ENCODE data around the gene RUFY2.
A peak's percentile ranks its signal among the peaks of the same experiment; 100 is the strongest.
"Not testable (repeated sequence)": the region's sequence is repeated elsewhere in the genome, so short reads cannot be mapped to it uniquely, and the experiment has no call there.

Gene RUFY2, protein sequence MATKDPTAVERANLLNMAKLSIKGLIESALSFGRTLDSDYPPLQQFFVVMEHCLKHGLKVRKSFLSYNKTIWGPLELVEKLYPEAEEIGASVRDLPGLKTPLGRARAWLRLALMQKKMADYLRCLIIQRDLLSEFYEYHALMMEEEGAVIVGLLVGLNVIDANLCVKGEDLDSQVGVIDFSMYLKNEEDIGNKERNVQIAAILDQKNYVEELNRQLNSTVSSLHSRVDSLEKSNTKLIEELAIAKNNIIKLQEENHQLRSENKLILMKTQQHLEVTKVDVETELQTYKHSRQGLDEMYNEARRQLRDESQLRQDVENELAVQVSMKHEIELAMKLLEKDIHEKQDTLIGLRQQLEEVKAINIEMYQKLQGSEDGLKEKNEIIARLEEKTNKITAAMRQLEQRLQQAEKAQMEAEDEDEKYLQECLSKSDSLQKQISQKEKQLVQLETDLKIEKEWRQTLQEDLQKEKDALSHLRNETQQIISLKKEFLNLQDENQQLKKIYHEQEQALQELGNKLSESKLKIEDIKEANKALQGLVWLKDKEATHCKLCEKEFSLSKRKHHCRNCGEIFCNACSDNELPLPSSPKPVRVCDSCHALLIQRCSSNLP

DNA sequence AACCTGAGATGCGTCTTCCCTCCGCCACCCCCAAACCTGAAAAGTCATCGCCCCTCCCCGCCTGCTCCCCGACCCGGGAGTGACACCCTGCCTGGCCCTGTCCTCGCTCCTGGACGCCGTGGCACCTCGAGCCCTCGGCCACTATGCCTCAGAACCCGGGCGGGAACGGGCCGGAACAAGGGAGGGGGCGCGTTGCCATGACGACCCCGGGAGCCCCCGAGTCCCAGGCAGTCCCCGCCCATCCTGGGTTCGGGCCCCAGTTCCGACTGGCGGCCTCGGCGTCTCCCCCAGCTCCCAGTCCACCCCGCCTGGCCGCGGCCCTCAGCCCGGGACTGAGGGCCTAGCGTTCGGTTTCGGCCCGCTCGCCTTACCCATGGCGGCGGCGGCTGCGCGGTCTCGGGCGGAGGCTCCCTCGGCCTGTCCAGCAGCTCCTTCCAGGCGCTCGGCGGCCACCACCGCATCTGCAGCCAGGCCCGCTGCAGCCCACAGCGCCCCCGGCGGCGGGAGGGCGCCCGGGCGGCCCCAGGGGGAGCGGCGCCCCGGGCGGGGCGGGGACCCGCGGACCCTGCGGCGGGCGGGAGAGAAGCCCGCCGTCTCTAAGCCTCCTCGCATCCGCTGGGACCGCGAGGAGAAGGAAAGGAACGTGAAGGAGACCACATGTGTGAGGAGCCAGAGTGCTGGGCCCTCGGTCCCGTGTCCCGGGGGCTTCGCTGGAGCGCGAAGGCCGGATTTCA lies at the start of gene RUFY2:
TSS of gene RUFY2 (minus strand) at position 463 of the 734 bp plus-strand sequence. CDS start at position 375, 88 bp downstream.
- DNase-seq (ENCODE audit: low spot score): peak; percentile 97

GRCh38 chr10:68449698-68450097 lies 42.6 kb upstream of the RUFY2 start:
- DNase-seq (ENCODE audit: low spot score): not testable (repeated sequence)

DNA sequence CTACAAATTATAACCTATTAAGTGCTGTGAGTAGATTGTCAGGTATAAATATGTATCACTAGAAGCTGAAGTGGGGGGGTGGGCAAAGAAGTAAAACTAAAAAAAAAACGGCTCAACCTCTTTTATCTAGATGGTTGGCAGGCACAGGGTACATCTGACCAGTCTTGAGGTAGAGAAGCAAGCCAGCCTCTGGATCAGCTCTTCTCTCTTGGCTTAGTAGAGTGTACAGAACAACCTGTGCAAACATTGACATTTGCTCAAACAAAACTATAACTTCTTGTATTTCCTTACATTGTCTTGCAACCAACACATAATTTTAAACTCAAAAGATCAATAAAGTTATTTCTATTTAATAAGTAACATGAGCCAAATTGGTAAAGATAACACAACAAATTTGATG lies 39.1 kb upstream of the RUFY2 start:
- no peak for DNase-seq (ENCODE audit: low spot score)

GRCh38 chr10:68442971-68443370 lies 35.9 kb upstream of the RUFY2 start:
- no peak for DNase-seq (ENCODE audit: low spot score)

- no peak for DNase-seq (ENCODE audit: low spot score)
Measured at GRCh38 chr10:68440898-68441297, 33.8 kb upstream of the RUFY2 start.

DNA sequence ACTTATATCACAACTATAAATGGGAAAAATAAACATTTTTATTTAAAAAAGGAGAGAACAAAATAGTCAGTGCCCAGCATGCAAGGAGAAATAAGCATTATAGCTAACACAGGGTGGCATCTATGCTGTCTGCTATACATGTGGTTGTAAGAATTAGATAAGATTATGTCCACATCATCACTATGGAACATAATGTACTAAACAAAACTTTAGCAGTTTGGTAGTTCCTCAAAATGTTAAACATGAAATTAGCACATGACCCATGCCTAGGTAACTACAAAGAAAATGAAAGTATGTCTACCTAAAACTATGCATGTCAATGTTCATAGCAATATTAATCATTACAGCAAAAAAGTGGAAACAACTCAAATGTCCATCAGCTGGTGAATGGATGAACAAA lies 28.7 kb upstream of the RUFY2 start:
- DNase-seq (ENCODE audit: low spot score): no peak

DNA sequence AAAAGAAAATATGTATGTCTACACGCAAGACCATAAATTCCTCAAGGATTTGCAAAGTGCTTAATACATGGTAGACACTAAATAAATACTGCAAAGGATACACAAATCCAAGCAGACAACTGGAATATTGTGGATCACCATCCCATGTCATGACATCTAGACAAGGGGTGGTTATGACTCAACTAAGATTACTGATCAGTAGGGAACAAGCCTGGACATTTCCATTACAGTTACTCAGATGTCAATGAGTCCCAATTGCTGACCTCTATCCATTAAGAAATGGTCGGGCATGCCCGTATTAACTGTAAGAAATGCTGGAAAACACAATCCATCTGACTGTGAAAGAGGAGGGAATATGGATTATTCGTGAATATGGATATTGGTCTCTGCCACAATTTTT lies 27.6 kb upstream of the RUFY2 start:
- DNase-seq (ENCODE audit: low spot score): no peak

- DNase-seq (ENCODE audit: low spot score): no peak
Measured at GRCh38 chr10:68428396-68429104, 21.5 kb upstream of the RUFY2 start.

- DNase-seq (ENCODE audit: low spot score): no peak
Measured at GRCh38 chr10:68424454-68425014, 17.5 kb upstream of the RUFY2 start.

- no peak for DNase-seq (ENCODE audit: low spot score)
Measured at GRCh38 chr10:68423522-68423921, 16.4 kb upstream of the RUFY2 start.

DNA sequence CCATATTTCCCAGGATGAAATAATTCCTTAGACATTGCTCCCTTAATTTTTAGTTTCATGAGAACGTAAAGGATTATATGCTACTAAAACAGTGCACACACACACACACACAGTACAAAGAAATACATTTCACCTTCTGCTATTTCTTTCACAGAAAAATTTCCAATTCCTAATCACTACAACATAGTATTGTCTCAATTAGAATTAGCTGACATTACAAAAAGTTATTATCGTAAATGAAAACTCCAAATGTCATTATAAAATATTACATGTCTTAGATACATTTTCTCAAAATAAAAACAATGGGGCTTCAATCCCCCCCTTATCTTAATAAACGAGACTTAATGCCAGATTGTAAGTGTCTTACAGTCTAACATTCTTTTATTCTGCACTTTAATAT lies 12.3 kb upstream of the RUFY2 start:
- DNase-seq (ENCODE audit: low spot score): no peak

GRCh38 chr10:68408898-68409518 lies 1.9 kb upstream of the RUFY2 start:
- no peak for DNase-seq (ENCODE audit: low spot score)

DNA sequence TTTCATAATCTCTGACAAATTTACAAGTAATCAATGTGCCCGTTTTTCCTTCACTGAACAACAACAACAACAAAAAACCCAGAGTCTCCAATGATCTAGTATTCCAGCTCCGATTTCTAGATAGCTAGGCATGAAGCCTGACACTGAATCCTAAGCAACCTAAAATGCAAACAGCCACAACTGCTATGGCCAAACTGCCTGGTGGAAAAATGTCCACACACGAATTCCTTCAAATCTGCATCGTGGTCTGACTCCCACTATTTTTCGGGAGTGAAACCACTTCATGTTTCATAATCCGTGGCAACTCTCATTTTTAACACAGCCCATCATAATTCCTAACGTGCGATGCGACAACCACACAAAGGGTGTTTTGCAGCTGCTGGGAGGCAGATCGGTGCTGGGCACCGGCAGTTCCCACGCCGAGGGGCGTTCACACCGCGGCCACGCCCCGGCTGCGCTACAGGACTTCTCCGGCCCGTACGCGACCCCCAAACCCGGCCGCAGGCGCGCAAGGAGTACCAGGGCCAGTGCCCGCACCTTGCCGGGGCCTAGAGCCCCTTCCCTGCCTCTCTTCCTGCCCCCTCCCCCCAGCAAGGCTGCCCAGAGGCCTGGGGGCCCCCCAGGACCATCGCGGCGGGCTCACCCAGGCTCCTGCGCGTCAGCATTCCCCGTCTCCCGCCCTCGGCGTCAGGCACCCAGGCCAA lies 814 bp downstream of the RUFY2 start:
- DNase-seq (ENCODE audit: low spot score): peak; percentile 91

- DNase-seq (ENCODE audit: low spot score): no peak
Measured at GRCh38 chr10:68403701-68404100, 3.4 kb downstream of the RUFY2 start.

- no peak for DNase-seq (ENCODE audit: low spot score)
Measured at GRCh38 chr10:68402276-68402675, 4.8 kb downstream of the RUFY2 start.

DNA sequence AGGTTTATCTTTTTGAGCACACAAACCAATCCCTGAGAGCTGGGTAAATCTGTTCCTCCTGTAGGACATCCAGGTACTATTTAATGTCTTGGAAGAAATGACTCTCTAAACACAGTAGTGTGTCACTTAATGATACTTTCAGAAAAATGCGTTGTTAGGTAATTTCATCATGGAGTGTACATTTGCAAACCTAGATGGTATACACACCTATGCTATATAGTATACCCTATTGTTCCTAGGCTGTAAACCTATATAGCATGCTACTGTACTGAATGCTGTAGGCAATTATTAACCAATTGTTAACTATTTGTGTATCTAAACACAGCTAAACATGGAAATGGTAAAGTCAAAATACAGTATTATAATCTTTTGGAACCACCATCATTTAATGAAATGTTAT lies 10.1 kb downstream of the RUFY2 start:
- no peak for DNase-seq (ENCODE audit: low spot score)

- DNase-seq (ENCODE audit: low spot score): no peak
Measured at GRCh38 chr10:68385740-68386139, 21.3 kb downstream of the RUFY2 start.

- DNase-seq (ENCODE audit: low spot score): no peak
Measured at GRCh38 chr10:68371604-68372003, 35.5 kb downstream of the RUFY2 start.

DNA sequence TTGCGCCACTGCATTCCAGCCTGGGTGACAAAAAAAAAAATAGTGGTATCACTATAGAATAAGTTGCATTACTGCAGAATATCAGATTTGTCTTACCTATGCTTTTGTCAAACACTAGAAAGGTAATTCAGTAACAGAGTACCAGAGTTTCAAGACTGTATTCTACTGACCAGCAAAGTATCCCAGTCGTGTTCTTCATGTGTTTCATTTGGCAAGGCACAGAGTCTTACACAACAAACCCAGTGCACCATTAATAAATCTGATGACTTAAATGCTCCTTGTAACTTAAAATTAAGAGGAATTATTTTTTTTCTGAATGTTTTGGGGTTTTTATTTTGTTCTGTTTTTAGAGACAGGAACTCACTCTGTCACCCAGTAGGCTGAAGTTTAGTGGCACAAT lies 40.0 kb downstream of the RUFY2 start:
- peak; percentile 11 for DNase-seq (ENCODE audit: low spot score)

- DNase-seq (ENCODE audit: low spot score): no peak
Measured at GRCh38 chr10:68366600-68366999, 40.5 kb downstream of the RUFY2 start.

- no peak for DNase-seq (ENCODE audit: low spot score)
Measured at GRCh38 chr10:68365611-68366010, 41.5 kb downstream of the RUFY2 start.

Measured in AG20443 (cell line).